Breast epithelium (tissue), 3 donors: ENCODE results near the gene IGDCC3.

Experiments
- CTCF ChIP-seq, 3 donors: fragments of 450-650 bp; IDR thresholded peaks; one replicate each; pipeline ENCODE4 v1.5.1; 2016 to 2017; ENCODE audit warnings: antibody characterized with exemption in 3 of 3, mild to moderate bottlenecking in 3 of 3, moderate library complexity in 3 of 3
- POLR2A ChIP-seq: fragments of 450-650 bp; IDR thresholded peaks from one replicate; pipeline ENCODE4 v1.6.1; 2016; ENCODE audit warnings: antibody characterized with exemption, mild to moderate bottlenecking, moderate library complexity
- POLR2AphosphoS5 ChIP-seq, 3 donors: sonication (generic); formaldehyde crosslinking; IDR thresholded peaks; one replicate each; pipeline ENCODE4 v1.6.1; 2017; ENCODE audit warnings: antibody characterized with exemption in 3 of 3

- no peak for TF ChIP-seq CTCF (IDR thresholded peaks at IDR 0.05)
- TF ChIP-seq POLR2A = no peak
- TF ChIP-seq POLR2AphosphoS5 (IDR thresholded peaks at IDR 0.05) = no peak
These were observed 18.6 kb upstream of the IGDCC3 start for GRCh38 chr15:65396283-65396964.
